Fibroblast of the aortic adventitia (primary cell): Measurements from ENCODE around the gene AGGF1. TPM values are rescaled to one million over a fixed set of nuclear protein-coding genes. Genes with fewer than 3 reads are reported as not detected.
"Not testable (repeated sequence)": the region's sequence is repeated elsewhere in the genome, so short reads cannot be mapped to it uniquely, and the experiment has no call there.

Experiments used
- DNase-seq: peaks from one replicate; pipeline ENCODE4 v3.0.0-alpha.2; 2010; ENCODE audit warnings: low read depth
- H3K4me3 ChIP-seq: 2 replicates; pipeline ENCODE4 v1.5.1; 2011; ENCODE audit warnings: low read depth, mild to moderate bottlenecking, control low read depth, low read length, moderate library complexity
- total RNA-seq: library from RNA; depleted of rRNA; stranded (reverse); fragments of >200 nt; gene quantifications from 2 replicates; pipeline ENCODE4 v1.2.3, GENCODE V29; 2012; ENCODE audit warnings: low replicate concordance
- TF ChIP-seq, protein P1 (sequence below): IDR thresholded peaks from 2 replicates; pipeline ENCODE4 v1.5.1; 2011; ENCODE audit warnings: mild to moderate bottlenecking, low read length, control low read depth, inconsistent platforms; ENCODE audit not compliant: insufficient read depth

The AGGF1 gene
- total RNA-seq, 1 donor, result 22.5 TPM

DNA sequence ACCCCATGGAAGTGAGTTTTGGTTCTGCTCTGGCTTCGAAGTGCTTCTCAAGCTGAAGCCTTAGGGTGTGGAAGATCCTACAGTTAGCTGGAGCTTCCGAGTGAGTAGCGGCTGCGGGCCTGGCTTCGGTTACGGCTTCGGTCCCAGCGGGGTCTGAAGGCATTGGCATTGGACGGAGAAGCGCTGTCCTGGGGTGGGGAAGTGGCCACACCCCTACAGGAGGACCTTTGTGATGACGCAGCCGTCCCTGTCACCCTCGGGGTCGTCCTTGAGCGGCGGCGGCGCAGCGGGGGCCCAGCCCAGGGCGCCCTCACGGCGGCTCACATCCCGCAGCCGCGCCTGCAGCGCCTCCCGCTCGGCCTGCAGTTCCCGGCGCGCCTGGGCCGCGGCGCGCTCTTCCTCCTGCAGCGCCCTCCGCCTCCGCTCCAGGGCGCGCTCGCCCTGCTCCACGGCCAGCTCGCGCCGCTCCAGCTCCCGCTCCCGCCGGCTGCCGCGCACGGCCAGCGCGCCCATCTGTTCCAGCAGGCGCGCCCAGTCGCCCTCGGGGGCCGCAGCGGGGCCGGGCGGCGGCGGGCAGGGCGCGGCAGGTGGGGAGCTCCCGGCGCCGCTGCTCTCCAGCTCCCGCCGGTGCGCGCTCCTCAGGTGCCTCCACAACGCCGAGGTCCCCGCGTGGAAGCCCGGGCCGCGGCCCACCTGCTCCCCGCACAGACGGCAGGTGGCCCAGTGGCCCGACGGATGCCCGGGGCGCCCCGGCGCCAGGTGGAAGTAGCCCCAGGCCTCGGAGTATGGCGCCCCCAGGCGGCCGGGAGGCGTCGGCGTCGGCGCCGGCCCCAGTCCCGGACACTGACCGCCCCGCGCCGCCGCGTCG lies 47.0 kb downstream of the AGGF1 start:
- TF ChIP-seq, protein P1, sequence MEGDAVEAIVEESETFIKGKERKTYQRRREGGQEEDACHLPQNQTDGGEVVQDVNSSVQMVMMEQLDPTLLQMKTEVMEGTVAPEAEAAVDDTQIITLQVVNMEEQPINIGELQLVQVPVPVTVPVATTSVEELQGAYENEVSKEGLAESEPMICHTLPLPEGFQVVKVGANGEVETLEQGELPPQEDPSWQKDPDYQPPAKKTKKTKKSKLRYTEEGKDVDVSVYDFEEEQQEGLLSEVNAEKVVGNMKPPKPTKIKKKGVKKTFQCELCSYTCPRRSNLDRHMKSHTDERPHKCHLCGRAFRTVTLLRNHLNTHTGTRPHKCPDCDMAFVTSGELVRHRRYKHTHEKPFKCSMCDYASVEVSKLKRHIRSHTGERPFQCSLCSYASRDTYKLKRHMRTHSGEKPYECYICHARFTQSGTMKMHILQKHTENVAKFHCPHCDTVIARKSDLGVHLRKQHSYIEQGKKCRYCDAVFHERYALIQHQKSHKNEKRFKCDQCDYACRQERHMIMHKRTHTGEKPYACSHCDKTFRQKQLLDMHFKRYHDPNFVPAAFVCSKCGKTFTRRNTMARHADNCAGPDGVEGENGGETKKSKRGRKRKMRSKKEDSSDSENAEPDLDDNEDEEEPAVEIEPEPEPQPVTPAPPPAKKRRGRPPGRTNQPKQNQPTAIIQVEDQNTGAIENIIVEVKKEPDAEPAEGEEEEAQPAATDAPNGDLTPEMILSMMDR, result peak; percentile 42
- peak; percentile 38 for DNase-seq
- H3K4me3 ChIP-seq, result peak overlapping the region; percentile 53

DNA sequence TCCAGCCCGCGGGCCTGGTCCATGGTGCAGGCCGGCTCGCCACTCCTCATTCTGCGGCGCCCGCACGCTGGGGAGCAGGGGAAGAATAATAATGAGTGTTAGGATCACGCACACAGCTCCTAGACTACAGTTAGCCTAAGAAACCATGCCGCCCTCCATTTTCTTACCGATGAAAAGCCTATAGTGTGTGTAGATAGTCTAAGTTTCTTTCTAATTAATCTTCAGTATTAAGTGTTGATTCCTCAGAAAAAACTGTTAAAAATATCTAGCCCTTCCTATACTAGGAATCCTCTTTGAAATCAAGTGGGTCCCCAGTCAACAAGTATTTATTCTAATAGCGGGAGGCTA lies 47.6 kb downstream of the AGGF1 start:
- TF ChIP-seq, protein P1, result no peak
- DNase-seq, result no peak
- no peak overlapping the region for H3K4me3 ChIP-seq

DNA sequence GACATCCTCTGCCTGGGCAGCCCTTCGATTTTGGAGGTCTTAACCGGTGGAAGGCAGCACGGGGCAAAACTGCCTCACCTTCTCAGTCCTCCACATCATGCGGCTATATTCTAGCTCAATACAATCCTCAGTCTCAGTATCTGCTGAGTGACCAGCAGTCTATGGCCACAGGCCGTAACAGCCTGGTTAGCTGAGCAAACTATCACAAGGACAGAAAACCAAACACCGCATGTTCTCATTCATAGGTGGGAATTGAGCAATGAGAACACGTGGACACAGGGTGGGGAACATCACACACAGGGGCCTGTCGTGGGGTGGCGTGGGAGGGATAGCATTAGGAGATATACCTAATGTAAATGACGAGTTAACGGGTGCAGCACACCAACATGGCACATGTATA lies 50.3 kb downstream of the AGGF1 start:
- not testable (repeated sequence) for DNase-seq, H3K4me3 ChIP-seq

DNA sequence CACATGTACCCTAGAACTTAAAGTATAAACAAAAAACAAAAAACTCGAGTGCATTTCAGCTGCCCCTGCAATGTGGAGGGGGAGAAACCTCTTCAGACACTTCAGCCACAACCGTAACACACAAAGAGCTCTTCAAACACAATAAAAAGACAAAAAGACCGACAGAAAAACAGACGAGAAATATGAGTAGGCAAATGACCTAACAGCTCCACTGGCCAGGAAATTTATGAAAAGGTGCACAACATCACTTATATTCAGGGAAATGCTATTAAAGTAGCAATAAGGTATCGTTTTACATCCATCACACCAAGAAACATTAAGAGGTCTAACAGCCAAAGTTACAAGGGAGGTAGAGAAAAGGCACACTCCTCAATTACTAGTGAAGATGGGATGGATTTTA lies 50.7 kb downstream of the AGGF1 start:
- no peak for DNase-seq
- TF ChIP-seq, protein P1, result no peak
- H3K4me3 ChIP-seq, result no peak overlapping the region

DNA sequence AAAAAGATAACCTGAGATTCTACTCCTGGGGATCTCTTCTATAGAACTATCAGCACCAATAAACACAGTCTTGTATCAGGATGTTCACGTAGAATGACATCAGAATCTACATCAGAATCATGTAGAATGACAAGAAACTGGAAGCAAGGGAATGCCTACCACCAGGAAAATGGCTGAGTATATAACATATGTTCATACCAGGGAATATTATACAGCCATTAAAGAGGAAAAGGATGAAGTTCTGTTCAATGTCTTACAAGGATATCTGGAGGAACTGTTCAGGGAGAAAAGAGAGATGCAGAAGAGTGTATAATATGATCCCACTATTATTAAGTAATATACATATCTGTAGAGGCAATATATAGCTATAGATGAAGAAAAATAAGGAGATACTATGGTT lies 52.1 kb downstream of the AGGF1 start:
- TF ChIP-seq, protein P1, result no peak
- no peak for DNase-seq

DNA sequence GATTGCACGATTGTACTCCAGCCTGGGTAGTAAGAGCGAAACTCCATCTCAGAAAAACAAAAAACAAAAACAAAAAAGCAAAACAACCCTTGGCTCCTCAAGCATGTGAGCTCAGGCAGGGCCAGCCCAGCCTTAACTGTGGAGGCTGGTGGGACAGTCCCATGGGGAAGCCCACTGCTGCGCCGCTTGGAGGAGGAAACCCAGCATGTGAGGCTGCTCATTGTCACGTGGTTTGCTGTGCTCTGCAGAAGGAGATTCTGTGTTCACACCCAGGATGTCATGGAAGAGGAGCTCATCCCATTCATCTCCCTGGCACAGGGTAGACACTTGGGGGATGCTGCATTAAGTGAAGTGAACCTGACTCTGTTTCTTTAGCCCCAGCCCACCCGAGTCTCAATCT lies 52.9 kb downstream of the AGGF1 start:
- TF ChIP-seq, protein P1, result no peak
- no peak overlapping the region for H3K4me3 ChIP-seq
- DNase-seq, result no peak

More for the DNA sequence above, 52.1 kb downstream of the AGGF1 start:
- no peak overlapping the region for H3K4me3 ChIP-seq

DNA sequence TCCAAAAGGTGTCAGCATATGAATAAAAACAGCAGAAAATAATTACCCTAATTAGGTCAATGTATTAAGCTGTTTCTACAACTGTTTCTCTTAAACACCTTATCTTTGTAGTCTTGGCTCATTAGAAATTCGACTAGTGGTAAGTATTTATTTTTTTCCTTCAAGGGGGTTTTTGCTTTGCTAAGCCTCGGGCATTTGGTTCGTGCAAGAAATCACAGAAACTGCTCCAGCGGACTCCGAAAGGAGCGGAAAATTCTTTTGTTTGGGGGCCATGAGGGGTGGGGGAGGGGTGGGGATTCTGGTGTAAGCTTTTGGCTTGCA lies 56.1 kb downstream of the AGGF1 start:
- no peak for DNase-seq
- TF ChIP-seq, protein P1, result no peak
- peak overlapping the region; percentile 77 for H3K4me3 ChIP-seq
